Liver (tissue), 9 donors: Measurements from ENCODE around the gene PTPRS. TPM values are rescaled to one million over a fixed set of nuclear protein-coding genes. Genes with fewer than 3 reads are reported as not detected.

Experiments
- DNase-seq: peaks from one replicate; pipeline ENCODE4 v3.0.0-alpha.2; 2017; ENCODE audit warnings: low spot score
- H3K27ac ChIP-seq, 2 donors: one replicate each; pipeline ENCODE4 v1.7.0; 2013; ENCODE audit warnings: inconsistent platforms in 2 of 2, low read length in 2 of 2, control low read depth in 1 of 2, low read depth in 1 of 2, mild to moderate bottlenecking in 1 of 2
- H3K27me3 ChIP-seq, 4 donors: one replicate each; pipeline versions ENCODE4 v1.6.1 to v1.7.0; 2013; ENCODE audit warnings: low read length in 3 of 4, inconsistent platforms in 1 of 4, mild to moderate bottlenecking in 1 of 4, moderate library complexity in 1 of 4; ENCODE audit not compliant: control insufficient read depth in 4 of 4, insufficient read depth in 4 of 4
- H3K36me3 ChIP-seq, 4 donors: one replicate each; pipeline versions ENCODE4 v1.6.1 to v1.7.0; 2013; ENCODE audit warnings: low read length in 3 of 4, mild to moderate bottlenecking in 3 of 4, low read depth in 1 of 4, moderate library complexity in 1 of 4; ENCODE audit not compliant: control insufficient read depth in 4 of 4, insufficient read depth in 3 of 4
- H3K4me1 ChIP-seq, 4 donors: one replicate each; pipeline versions ENCODE4 v1.6.1 to v1.7.0; 2013; ENCODE audit warnings: low read length in 3 of 4, mild to moderate bottlenecking in 3 of 4, moderate library complexity in 1 of 4; ENCODE audit not compliant: control insufficient read depth in 4 of 4, insufficient read depth in 4 of 4
- H3K4me3 ChIP-seq, 3 donors: one replicate each; pipeline versions ENCODE4 v1.6.1 to v1.7.0; 2013; ENCODE audit warnings: low read length in 3 of 3, control low read depth in 1 of 3, low read depth in 1 of 3, mild to moderate bottlenecking in 1 of 3
- H3K9ac ChIP-seq, 2 donors: one replicate each; pipeline ENCODE4 v1.7.0; 2013; ENCODE audit warnings: low read length in 2 of 2, mild to moderate bottlenecking in 2 of 2, moderate library complexity in 2 of 2, control low read depth in 1 of 2, low read depth in 1 of 2
- H3K9me3 ChIP-seq, 4 donors: one replicate each; pipeline versions ENCODE4 v1.6.1 to v1.7.0; 2013; ENCODE audit warnings: low read length in 3 of 4; ENCODE audit not compliant: control insufficient read depth in 4 of 4
- EGR1 ChIP-seq, 2 donors: IDR thresholded peaks; 2 replicates each; pipeline ENCODE4 v1.6.1; 2016 to 2018; ENCODE audit warnings: antibody characterized with exemption in 2 of 2, low read depth in 2 of 2
- FOXA1 ChIP-seq: IDR thresholded peaks from 2 replicates; pipeline ENCODE4 v1.6.1; 2016; ENCODE audit warnings: antibody characterized with exemption
- FOXA2 ChIP-seq: IDR thresholded peaks from 2 replicates; pipeline ENCODE4 v1.6.1; 2016; ENCODE audit warnings: antibody characterized with exemption
- HNF4A ChIP-seq, 2 donors: conservative IDR thresholded peaks; 2 replicates each; pipeline ENCODE4 v1.6.1; 2016; ENCODE audit warnings: antibody characterized with exemption in 2 of 2, mild to moderate bottlenecking in 2 of 2
- HNF4G ChIP-seq: IDR thresholded peaks from 2 replicates; pipeline ENCODE4 v1.6.1; 2016; ENCODE audit warnings: antibody characterized with exemption
- JUND ChIP-seq, 2 donors: IDR thresholded peaks; 2 replicates each; pipeline ENCODE4 v1.6.1; 2016; ENCODE audit warnings: antibody characterized with exemption in 2 of 2
- NR2F2 ChIP-seq: IDR thresholded peaks from 2 replicates; pipeline ENCODE4 v1.6.1; 2016; ENCODE audit warnings: antibody characterized with exemption
- RXRA ChIP-seq, 2 donors: IDR thresholded peaks; 2 replicates each; pipeline ENCODE4 v1.6.1; 2017 to 2018; ENCODE audit warnings: antibody characterized with exemption in 2 of 2, mild to moderate bottlenecking in 1 of 2
- TAF1 ChIP-seq: conservative IDR thresholded peaks from 2 replicates; pipeline ENCODE4 v1.6.1; 2016; ENCODE audit warnings: antibody characterized with exemption, mild to moderate bottlenecking
- YY1 ChIP-seq: IDR thresholded peaks from 2 replicates; pipeline ENCODE4 v1.6.1; 2016; ENCODE audit warnings: antibody characterized with exemption, mild to moderate bottlenecking
- WGBS: extraction: QIAGEN DNeasy Blood & Tissue Kit; methylation state at CpG from one replicate; pipeline ENCODE4 v1.1.7; 2013; 5-methylcytosine and 5-hydroxymethylcytosine counted together
- polyA plus RNA-seq, 2 donors: library from polyadenylated mRNA; stranded (reverse) in 1 of 2; unstranded in 1 of 2; fragments of 200-250 nt in 1 of 2; fragments of >200 nt in 1 of 2; fragmentation: Nextera tagmentation in 1 of 2; extraction: Ambion mirVana in 1 of 2; gene quantifications; one replicate each; pipeline versions ENCODE4 v1.2.1 to v1.2.3, GENCODE V29; 2013 to 2015
- total RNA-seq, 2 donors: library from RNA; depleted of rRNA; stranded (reverse); fragments of >200 nt; gene quantifications; one replicate each; pipeline ENCODE4 v1.2.3, GENCODE V29; 2014
- TF ChIP-seq, protein P1 (sequence below): IDR thresholded peaks from 2 replicates; pipeline ENCODE4 v1.6.1; 2016; ENCODE audit warnings: antibody characterized with exemption
- TF ChIP-seq, protein P2 (sequence below): IDR thresholded peaks from 2 replicates; pipeline ENCODE4 v1.6.1; 2016; ENCODE audit warnings: antibody characterized with exemption
- TF ChIP-seq, protein P3 (sequence below): fragments of 150-350 bp; IDR thresholded peaks from 2 replicates; pipeline ENCODE4 v1.5.1; 2017; ENCODE audit warnings: improper control_type of control experiment, low read depth, low read length; ENCODE audit not compliant: missing input control
- TF ChIP-seq, protein P4 (sequence below): IDR thresholded peaks from 2 replicates; pipeline ENCODE4 v1.6.1; 2016; ENCODE audit warnings: antibody characterized with exemption, mild to moderate bottlenecking
- donor health status: healthy.
- donor health status: healthy.
- donor health status: healthy.
- donor health status: healthy.
- donor health status: healthy.

Gene PTPRS
- total and polyA plus RNA-seq, 4 donors: 1.3 to 49.7 (median 20.2) TPM

DNA sequence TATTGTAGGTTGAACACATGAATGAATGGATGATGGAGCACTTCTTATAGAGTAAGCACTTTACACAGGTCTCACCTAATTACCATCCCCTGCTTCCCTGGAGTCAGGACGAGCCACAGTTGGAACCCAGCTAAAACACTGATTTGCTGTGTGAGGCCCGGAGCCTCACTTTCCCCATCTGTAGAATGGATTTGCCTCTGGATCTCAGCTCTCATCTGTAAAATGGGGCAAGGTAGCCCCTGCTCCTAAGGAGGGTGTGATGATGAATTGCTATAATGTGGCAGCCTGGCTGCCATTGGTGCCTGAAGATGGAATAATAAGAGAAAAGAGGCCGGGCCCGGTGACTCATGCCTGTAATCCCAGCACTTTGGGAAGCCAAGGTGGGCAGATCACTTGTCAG, 1.4 kb upstream of the PTPRS start:
- no peaks in the 10 kb centered on the region for H3K36me3 ChIP-seq
- H3K4me3 ChIP-seq: no peak overlapping the region
- no peak overlapping the region for H3K9ac ChIP-seq
- H3K4me1 ChIP-seq: peaks cover 0 to 10% (median 2%) of the 10 kb centered on the region in 4 donors
- 66% methylated on average over 4 of the region's 4 CpGs for WGBS
- peaks cover 0 to 13% (median 2%) of the 10 kb centered on the region in 4 donors for H3K27me3 ChIP-seq
- H3K9me3 ChIP-seq: no peaks in the 10 kb centered on the region
- no peak overlapping the region for H3K27ac ChIP-seq
- DNase-seq: no peak
- TF ChIP-seq NR2F2 (no peak), FOXA2 (no peak), RXRA (IDR thresholded peaks at IDR 0.05) (no peak), HNF4G (no peak), TAF1 (no peak)
- TF ChIP-seq, protein P1, sequence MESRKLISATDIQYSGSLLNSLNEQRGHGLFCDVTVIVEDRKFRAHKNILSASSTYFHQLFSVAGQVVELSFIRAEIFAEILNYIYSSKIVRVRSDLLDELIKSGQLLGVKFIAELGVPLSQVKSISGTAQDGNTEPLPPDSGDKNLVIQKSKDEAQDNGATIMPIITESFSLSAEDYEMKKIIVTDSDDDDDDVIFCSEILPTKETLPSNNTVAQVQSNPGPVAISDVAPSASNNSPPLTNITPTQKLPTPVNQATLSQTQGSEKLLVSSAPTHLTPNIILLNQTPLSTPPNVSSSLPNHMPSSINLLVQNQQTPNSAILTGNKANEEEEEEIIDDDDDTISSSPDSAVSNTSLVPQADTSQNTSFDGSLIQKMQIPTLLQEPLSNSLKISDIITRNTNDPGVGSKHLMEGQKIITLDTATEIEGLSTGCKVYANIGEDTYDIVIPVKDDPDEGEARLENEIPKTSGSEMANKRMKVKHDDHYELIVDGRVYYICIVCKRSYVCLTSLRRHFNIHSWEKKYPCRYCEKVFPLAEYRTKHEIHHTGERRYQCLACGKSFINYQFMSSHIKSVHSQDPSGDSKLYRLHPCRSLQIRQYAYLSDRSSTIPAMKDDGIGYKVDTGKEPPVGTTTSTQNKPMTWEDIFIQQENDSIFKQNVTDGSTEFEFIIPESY: no peak
- TF ChIP-seq, protein P2, sequence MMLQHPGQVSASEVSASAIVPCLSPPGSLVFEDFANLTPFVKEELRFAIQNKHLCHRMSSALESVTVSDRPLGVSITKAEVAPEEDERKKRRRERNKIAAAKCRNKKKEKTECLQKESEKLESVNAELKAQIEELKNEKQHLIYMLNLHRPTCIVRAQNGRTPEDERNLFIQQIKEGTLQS: no peak

DNA sequence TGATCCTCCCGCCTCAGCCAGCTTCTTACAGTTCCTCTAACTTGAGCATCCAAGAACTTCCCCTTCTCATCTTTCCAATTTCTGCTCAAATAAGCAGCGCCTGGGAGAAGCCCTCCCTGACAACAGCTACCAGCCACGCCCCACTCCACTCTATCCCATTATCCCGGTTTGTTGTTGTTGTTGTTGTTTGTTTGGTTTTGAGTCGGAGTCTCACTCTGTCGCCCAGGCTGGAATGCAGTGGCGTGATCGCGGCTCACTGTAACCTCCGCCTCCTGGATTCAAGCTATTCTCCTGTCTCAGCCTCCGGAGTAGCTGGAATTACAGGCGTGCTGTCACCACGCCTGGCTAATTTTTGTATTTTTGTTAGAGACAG, 822 bp upstream of the PTPRS start:
- H3K9me3 ChIP-seq: no peaks in the 10 kb centered on the region
- H3K27ac ChIP-seq: no peak overlapping the region
- H3K9ac ChIP-seq: no peak overlapping the region
- DNase-seq: no peak
- TF ChIP-seq HNF4A (conservative IDR thresholded peaks at IDR 0.05): no peak
- TF ChIP-seq YY1: no peak
- TF ChIP-seq FOXA1: no peak
- no peak for TF ChIP-seq EGR1 (IDR thresholded peaks at IDR 0.05; ENCODE audit: low read depth in 2 of 2)
- TF ChIP-seq, protein P3, sequence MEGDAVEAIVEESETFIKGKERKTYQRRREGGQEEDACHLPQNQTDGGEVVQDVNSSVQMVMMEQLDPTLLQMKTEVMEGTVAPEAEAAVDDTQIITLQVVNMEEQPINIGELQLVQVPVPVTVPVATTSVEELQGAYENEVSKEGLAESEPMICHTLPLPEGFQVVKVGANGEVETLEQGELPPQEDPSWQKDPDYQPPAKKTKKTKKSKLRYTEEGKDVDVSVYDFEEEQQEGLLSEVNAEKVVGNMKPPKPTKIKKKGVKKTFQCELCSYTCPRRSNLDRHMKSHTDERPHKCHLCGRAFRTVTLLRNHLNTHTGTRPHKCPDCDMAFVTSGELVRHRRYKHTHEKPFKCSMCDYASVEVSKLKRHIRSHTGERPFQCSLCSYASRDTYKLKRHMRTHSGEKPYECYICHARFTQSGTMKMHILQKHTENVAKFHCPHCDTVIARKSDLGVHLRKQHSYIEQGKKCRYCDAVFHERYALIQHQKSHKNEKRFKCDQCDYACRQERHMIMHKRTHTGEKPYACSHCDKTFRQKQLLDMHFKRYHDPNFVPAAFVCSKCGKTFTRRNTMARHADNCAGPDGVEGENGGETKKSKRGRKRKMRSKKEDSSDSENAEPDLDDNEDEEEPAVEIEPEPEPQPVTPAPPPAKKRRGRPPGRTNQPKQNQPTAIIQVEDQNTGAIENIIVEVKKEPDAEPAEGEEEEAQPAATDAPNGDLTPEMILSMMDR: no peak
- TF ChIP-seq, protein P4, sequence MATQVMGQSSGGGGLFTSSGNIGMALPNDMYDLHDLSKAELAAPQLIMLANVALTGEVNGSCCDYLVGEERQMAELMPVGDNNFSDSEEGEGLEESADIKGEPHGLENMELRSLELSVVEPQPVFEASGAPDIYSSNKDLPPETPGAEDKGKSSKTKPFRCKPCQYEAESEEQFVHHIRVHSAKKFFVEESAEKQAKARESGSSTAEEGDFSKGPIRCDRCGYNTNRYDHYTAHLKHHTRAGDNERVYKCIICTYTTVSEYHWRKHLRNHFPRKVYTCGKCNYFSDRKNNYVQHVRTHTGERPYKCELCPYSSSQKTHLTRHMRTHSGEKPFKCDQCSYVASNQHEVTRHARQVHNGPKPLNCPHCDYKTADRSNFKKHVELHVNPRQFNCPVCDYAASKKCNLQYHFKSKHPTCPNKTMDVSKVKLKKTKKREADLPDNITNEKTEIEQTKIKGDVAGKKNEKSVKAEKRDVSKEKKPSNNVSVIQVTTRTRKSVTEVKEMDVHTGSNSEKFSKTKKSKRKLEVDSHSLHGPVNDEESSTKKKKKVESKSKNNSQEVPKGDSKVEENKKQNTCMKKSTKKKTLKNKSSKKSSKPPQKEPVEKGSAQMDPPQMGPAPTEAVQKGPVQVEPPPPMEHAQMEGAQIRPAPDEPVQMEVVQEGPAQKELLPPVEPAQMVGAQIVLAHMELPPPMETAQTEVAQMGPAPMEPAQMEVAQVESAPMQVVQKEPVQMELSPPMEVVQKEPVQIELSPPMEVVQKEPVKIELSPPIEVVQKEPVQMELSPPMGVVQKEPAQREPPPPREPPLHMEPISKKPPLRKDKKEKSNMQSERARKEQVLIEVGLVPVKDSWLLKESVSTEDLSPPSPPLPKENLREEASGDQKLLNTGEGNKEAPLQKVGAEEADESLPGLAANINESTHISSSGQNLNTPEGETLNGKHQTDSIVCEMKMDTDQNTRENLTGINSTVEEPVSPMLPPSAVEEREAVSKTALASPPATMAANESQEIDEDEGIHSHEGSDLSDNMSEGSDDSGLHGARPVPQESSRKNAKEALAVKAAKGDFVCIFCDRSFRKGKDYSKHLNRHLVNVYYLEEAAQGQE: no peak
- TF ChIP-seq HNF4G: no peak
- no peak for TF ChIP-seq NR2F2
- TF ChIP-seq, protein P2: no peak
- TF ChIP-seq, protein P1: no peak
- no peak for TF ChIP-seq JUND (IDR thresholded peaks at IDR 0.05)
- TF ChIP-seq RXRA (IDR thresholded peaks at IDR 0.05): no peak
- no peak for TF ChIP-seq TAF1
- TF ChIP-seq FOXA2: no peak
- H3K36me3 ChIP-seq: no peaks in the 10 kb centered on the region
- no peak overlapping the region for H3K4me3 ChIP-seq
- 82% methylated on average over 13 of the region's 13 CpGs for WGBS
- H3K4me1 ChIP-seq: peaks cover 0 to 10% (median 2%) of the 10 kb centered on the region in 4 donors
- H3K27me3 ChIP-seq: peaks cover 0 to 13% (median 2%) of the 10 kb centered on the region in 4 donors
